Measurements from ENCODE around the gene WWC2.

GRCh38 chr4:183100298-183100599, 1.2 kb downstream of the WWC2 start:
- TF ChIP-seq EZH2phosphoT487 (IDR thresholded peaks at IDR 0.05) = no peak
- no peak for TF ChIP-seq CTCF (IDR thresholded peaks at IDR 0.05)
- TF ChIP-seq EZH2 (IDR thresholded peaks at IDR 0.05) = no peak
